HepG2 (cell line): ENCODE data around the gene GABARAPL2. TPM values are rescaled to one million over a fixed set of nuclear protein-coding genes. Genes with fewer than 3 reads are reported as not detected.
A peak's percentile ranks its signal among the peaks of the same experiment; 100 is the strongest.

Source experiments
- CBX5 ChIP-seq: sonication (generic); formaldehyde crosslinking; IDR thresholded peaks from 2 replicates; pipeline ENCODE4 v1.4.0; 2020; ENCODE audit warnings: missing genetic modification reagents, borderline replicate concordance
- DNMT3B ChIP-seq: conservative IDR thresholded peaks from 2 replicates; pipeline ENCODE4 v1.6.1; 2016; ENCODE audit warnings: missing biosample characterization, control low read depth
- DR1 ChIP-seq: sonication (generic); formaldehyde crosslinking; IDR thresholded peaks from 2 replicates; pipeline ENCODE4 v1.8.0; 2021; ENCODE audit warnings: mild to moderate bottlenecking, missing genetic modification reagents, inconsistent platforms
- HNRNPLL ChIP-seq: fragments of 200-400 bp; formaldehyde crosslinking; IDR thresholded peaks from 2 replicates; pipeline ENCODE4 v1.6.1; 2017; ENCODE audit warnings: mild to moderate bottlenecking, low read depth, low read length; ENCODE audit not compliant: poor library complexity, severe bottlenecking
- JDP2 ChIP-seq: sonication (generic); formaldehyde crosslinking; IDR thresholded peaks from 2 replicates; pipeline ENCODE4 v1.8.1; 2022; ENCODE audit warnings: missing genetic modification reagents, borderline replicate concordance
- MAFF ChIP-seq: IDR thresholded peaks from 2 replicates; pipeline ENCODE4 v1.6.1; 2011; ENCODE audit warnings: low read depth, low read length, improper control_type of control experiment
- NFE2 ChIP-seq: sonication (generic); formaldehyde crosslinking; IDR thresholded peaks from 2 replicates; pipeline ENCODE4 v1.4.0; 2020; ENCODE audit warnings: missing genetic modification reagents
- NFYB ChIP-seq: sonication (generic); formaldehyde crosslinking; IDR thresholded peaks from 2 replicates; pipeline ENCODE4 v1.4.0; 2020; ENCODE audit warnings: missing genetic modification reagents
- SIN3B ChIP-seq: fragments of 150-350 bp; IDR thresholded peaks from 2 replicates; pipeline ENCODE4 v1.6.1; 2014; ENCODE audit warnings: low read length
- SNAPC5 ChIP-seq: sonication (generic); formaldehyde crosslinking; IDR thresholded peaks from 2 replicates; pipeline ENCODE4 v1.8.1; 2023; ENCODE audit warnings: mild to moderate bottlenecking, missing genetic modification reagents, borderline replicate concordance
- SUZ12 ChIP-seq: fragments of 150-350 bp; IDR thresholded peaks from 2 replicates; pipeline ENCODE4 v1.6.1; 2014; ENCODE audit warnings: low read depth, low read length
- TFAP4 ChIP-seq: sonication (generic); IDR thresholded peaks from 2 replicates; pipeline ENCODE4 v1.6.1; 2016; ENCODE audit warnings: low read depth, borderline replicate concordance
- TFDP2 ChIP-seq: sonication (generic); formaldehyde crosslinking; IDR thresholded peaks from 2 replicates; pipeline ENCODE4 v1.4.0; 2020; ENCODE audit warnings: missing genetic modification reagents
- TMF1 ChIP-seq: sonication (generic); formaldehyde crosslinking; IDR thresholded peaks from 2 replicates; pipeline ENCODE4 v1.8.1; 2022; ENCODE audit warnings: low read depth, missing genetic modification reagents
- ZBTB37 ChIP-seq: sonication (generic); formaldehyde crosslinking; IDR thresholded peaks from 2 replicates; pipeline ENCODE4 v1.4.0; 2020; ENCODE audit warnings: mild to moderate bottlenecking, missing genetic modification reagents
- ZBTB39 ChIP-seq: sonication (generic); formaldehyde crosslinking; IDR thresholded peaks from 2 replicates; pipeline ENCODE4 v1.5.0; 2020; ENCODE audit warnings: missing genetic modification reagents
- ZNF251 ChIP-seq: sonication (generic); formaldehyde crosslinking; IDR thresholded peaks from 2 replicates; pipeline ENCODE4 v1.9.0; 2021; ENCODE audit warnings: mild to moderate bottlenecking, missing genetic modification reagents
- ZNF3 ChIP-seq: IDR thresholded peaks from 2 replicates; pipeline ENCODE4 v1.7.0; 2017; ENCODE audit warnings: inconsistent platforms
- ZNF331 ChIP-seq: sonication (generic); formaldehyde crosslinking; IDR thresholded peaks from 2 replicates; pipeline ENCODE4 v1.4.0; 2020; ENCODE audit warnings: missing genetic modification reagents
- ZNF670 ChIP-seq: sonication (generic); formaldehyde crosslinking; IDR thresholded peaks from 2 replicates; pipeline ENCODE4 v1.8.0; 2022; ENCODE audit warnings: mild to moderate bottlenecking, missing genetic modification reagents, borderline replicate concordance
- ZNF746 ChIP-seq: sonication (generic); formaldehyde crosslinking; IDR thresholded peaks from 2 replicates; pipeline ENCODE4 v1.8.0; 2022; ENCODE audit warnings: mild to moderate bottlenecking, missing genetic modification reagents
- ZNF770 ChIP-seq: sonication (generic); formaldehyde crosslinking; IDR thresholded peaks from 2 replicates; pipeline ENCODE4 v1.5.0; 2020; ENCODE audit warnings: mild to moderate bottlenecking, missing genetic modification reagents
- polyA plus RNA-seq, 8 experiments: library from polyadenylated mRNA; depleted of rRNA in 3 of 8; stranded (reverse) in 7 of 8; unstranded in 1 of 8; fragments of >200 nt; fragmentation: Illumina TruSeq in 4 of 8; extraction: Trizol in 4 of 8; gene quantifications; 2 replicates each; pipeline versions ENCODE4 v1.2.1 to v1.2.3, GENCODE V29; 2011 to 2016; ENCODE audit warnings: low read depth in 4 of 8, missing spikeins in 1 of 8, mixed read lengths in 1 of 8; ENCODE audit not compliant: insufficient read depth in 1 of 8
- total RNA-seq, 5 experiments: library from RNA; depleted of rRNA; stranded (reverse); fragments of >200 nt; fragmentation: Illumina TruSeq; extraction: Trizol; gene quantifications; 2 replicates each; pipeline ENCODE4 v1.2.3, GENCODE V29; 2016; ENCODE audit warnings: low read depth in 1 of 5

GABARAPL2 gene
- total and polyA plus RNA-seq, 2 of the 13 experiments (the other 11 are each of a cell fraction or from before 2014, with no cell fraction given): 76.4 to 83.0 TPM

GRCh38 chr16:75566040-75566757, at the start of gene GABARAPL2 (continued):
- TF ChIP-seq TMF1 (CRISPR knock-in tag) (peak; percentile 43; the same call in 1 of the 2 replicates), ZNF746 (CRISPR knock-in tag) (no peak), SIN3B (no peak), NFYB (CRISPR knock-in tag) (peak; percentile 32; the same call in 1 of the 2 replicates), CBX5 (peak; percentile 68; the same call in 1 of the 2 replicates), TFDP2 (CRISPR knock-in tag) (peak; percentile 34; the same call in 1 of the 2 replicates), DR1 (CRISPR knock-in tag) (peak; percentile 70; the same call in 1 of the 2 replicates), ZNF331 (0 out of 2 replicates have a peak, but pooled peaks have one; percentile 42), MAFF (no peak), TFAP4 (no peak), ZNF251 (CRISPR knock-in tag) (no peak), ZNF770 (peak; percentile 35; the same call in 1 of the 2 replicates), SNAPC5 (CRISPR knock-in tag) (no peak; the same call in 1 of the 2 replicates), ZNF670 (CRISPR knock-in tag) (no peak; the same call in 1 of the 2 replicates), DNMT3B (CRISPR knock-in tag) (no peak), SUZ12 (no peak), JDP2 (CRISPR knock-in tag) (no peak), ZNF3 (CRISPR knock-in tag) (no peak), HNRNPLL (peak; percentile 68), NFE2 (CRISPR knock-in tag) (no peak), ZBTB37 (CRISPR knock-in tag) (no peak), ZBTB39 (peak; percentile 81; the same call in 1 of the 2 replicates)
